WI38 (cell line): Measurements from ENCODE around the gene GRHPR.

ENCODE experiments used
- H3K4me3 ChIP-seq: 2 replicates; pipeline ENCODE4 v1.5.1; 2011; ENCODE audit warnings: low read depth, mild to moderate bottlenecking, control low read depth, low read length
- CTCF ChIP-seq: IDR thresholded peaks from 2 replicates; pipeline ENCODE4 v1.5.1; 2012; ENCODE audit warnings: low read depth, mild to moderate bottlenecking, control low read depth, low read length

The GRHPR gene

GRCh38 chr9:37410354-37410861 lies 12.1 kb upstream of the GRHPR start:
- H3K4me3 ChIP-seq, result no peak overlapping the region
- TF ChIP-seq CTCF, result no peak

- H3K4me3 ChIP-seq, result no peak overlapping the region
- TF ChIP-seq CTCF, result no peak; the same call in 1 of the 2 replicates
Observed at GRCh38 chr9:37410969-37411785, 11.3 kb upstream of the GRHPR start.

GRCh38 chr9:37412431-37413151 lies 9.9 kb upstream of the GRHPR start:
- no peak for TF ChIP-seq CTCF
- no peak overlapping the region for H3K4me3 ChIP-seq

- no peak for TF ChIP-seq CTCF
- no peak overlapping the region for H3K4me3 ChIP-seq
Observed at GRCh38 chr9:37413311-37413710, 9.2 kb upstream of the GRHPR start.

- no peak for TF ChIP-seq CTCF
- H3K4me3 ChIP-seq, result no peak overlapping the region
Observed at GRCh38 chr9:37414503-37414943, 8.0 kb upstream of the GRHPR start.

GRCh38 chr9:37415011-37415719 lies 7.3 kb upstream of the GRHPR start:
- no peak overlapping the region for H3K4me3 ChIP-seq
- peak; percentile 67 for TF ChIP-seq CTCF
